ENCODE results near the gene RENBP. TPM values are rescaled to one million over a fixed set of nuclear protein-coding genes. Genes with fewer than 3 reads are reported as not detected.

RENBP gene
- total RNA-seq, 2 experiments from 2014 or later: 2.8 to 6.2 TPM

GRCh38 chrX:153925739-153926551 lies 18.5 kb downstream of the RENBP start, which contains the start of gene ARHGAP4:
Gene ARHGAP4, minus strand, starts transcription at chrX:153926264. Its CDS starts 62 bp downstream, at chrX:153926202.
- Histone ChIP-seq H3K79me2 (ENCODE audit: insufficient read depth, low read depth, low read length) (peaks cover 30% of the 10 kb centered on the region; the same call in 1 of the 2 replicates), H2AFZ (ENCODE audit: low read length) (no peak within 1 kb of the TSS)
- CTCF ChIA-PET (ENCODE audit: unreplicated experiment): interaction anchor here (1.2 to 1.4 kb wide), 4 partner anchors 21 to 44 kb away, joined by 3 to 11 read pairs (median 4); no protein-coding TSS in a partner anchor

GRCh38 chrX:153925387-153925738 lies 19.1 kb downstream of the RENBP start:
- H3K27ac ChIP-seq (ENCODE audit: low read depth, low read length, poor library complexity, severe bottlenecking): peak overlapping the region; percentile 100
- no peaks in the 10 kb centered on the region for H3K9me3 ChIP-seq (ENCODE audit: low read length)
- peaks cover 44% of the 10 kb centered on the region for H3K4me1 ChIP-seq (ENCODE audit: insufficient read depth, low read length, poor library complexity, severe bottlenecking)
- ChIA-PET POLR2A (interaction anchor here (0.6 to 2.4 kb wide), 8 partner anchors 9 to 205 kb away, joined by 3 to 33 read pairs (median 4); partner anchors contain the start of genes HCFC1, IDH3G, NAA10 and SSR4), CTCF (ENCODE audit: unreplicated experiment) (interaction anchor here (1.2 to 1.4 kb wide), 3 partner anchors 22 to 44 kb away, joined by 3 to 11 read pairs (median 4); no protein-coding TSS in a partner anchor)
- peak; percentile 80 for DNase-seq (ENCODE audit: low spot score)
- no peaks in the 10 kb centered on the region for H3K9me2 ChIP-seq (ENCODE audit: insufficient read depth, low read length)
- TF ChIP-seq EZH2phosphoT487 (IDR thresholded peaks at IDR 0.05; ENCODE audit: borderline replicate concordance, low read depth, low read length) (no peak), CTCF (conservative IDR thresholded peaks at IDR 0.05; ENCODE audit: low read length) (no peak)
- H3K79me2 ChIP-seq (ENCODE audit: insufficient read depth, low read depth, low read length): peaks cover 30% of the 10 kb centered on the region; the same call in 1 of the 2 replicates
- intact Hi-C loops (cut with micrococcal nuclease; ENCODE audit: unreplicated experiment): loop anchor here (1.0 to 10.0 kb wide), 2 partner anchors 131 to 449 kb away; partner anchors contain the start of genes EMD, FLNA, IDH3G and SSR4
- peak overlapping the region; percentile 100 for H3K4me2 ChIP-seq (ENCODE audit: low read length)
- no peak overlapping the region for H2AFZ ChIP-seq (ENCODE audit: low read length)
- peak overlapping the region; percentile 99 for H3K4me3 ChIP-seq (ENCODE audit: low read depth, low read length, poor library complexity, severe bottlenecking)
- H4K20me1 ChIP-seq (ENCODE audit: insufficient read depth, low read length): no peaks in the 10 kb centered on the region
- BruUV-seq (replicated peaks): no TSS peak
- peaks cover 21% of the 10 kb centered on the region for H3K36me3 ChIP-seq (ENCODE audit: insufficient read depth, low read length)

More at GRCh38 chrX:153925739-153926551, 18.5 kb downstream of the RENBP start, which contains the start of gene ARHGAP4:
- Histone ChIP-seq H3K4me2 (ENCODE audit: low read length) (peak within 1 kb of the TSS; percentile 100), H3K9me3 (ENCODE audit: low read length) (no peaks in the 10 kb centered on the region), H3K27ac (ENCODE audit: low read depth, low read length, poor library complexity, severe bottlenecking) (peak within 1 kb of the TSS; percentile 100), H4K20me1 (ENCODE audit: insufficient read depth, low read length) (no peaks in the 10 kb centered on the region), H3K4me1 (ENCODE audit: insufficient read depth, low read length, poor library complexity, severe bottlenecking) (peaks cover 44% of the 10 kb centered on the region), H3K9me2 (ENCODE audit: insufficient read depth, low read length) (no peaks in the 10 kb centered on the region), H3K4me3 (ENCODE audit: low read depth, low read length, poor library complexity, severe bottlenecking) (peak within 1 kb of the TSS; percentile 99), H3K36me3 (ENCODE audit: insufficient read depth, low read length) (peaks cover 25% of the 10 kb centered on the region)
- BruUV-seq (replicated peaks): TSS peak; percentile 98
- TF ChIP-seq EZH2phosphoT487 (IDR thresholded peaks at IDR 0.05; ENCODE audit: borderline replicate concordance, low read depth, low read length): no peak
- TF ChIP-seq CTCF (conservative IDR thresholded peaks at IDR 0.05; ENCODE audit: low read length): no peak
- intact Hi-C loops (cut with micrococcal nuclease; ENCODE audit: unreplicated experiment): loop anchor here (1.0 to 10.0 kb wide), 2 partner anchors 132 to 449 kb away; partner anchors contain the start of genes EMD, FLNA, IDH3G and SSR4
- peak; percentile 62 for DNase-seq (ENCODE audit: low spot score)
- POLR2A ChIA-PET: interaction anchor here (0.5 to 2.4 kb wide), 11 partner anchors 8 to 556 kb away, joined by 3 to 33 read pairs (median 4); partner anchors contain the start of genes HCFC1, IDH3G, NAA10 and SSR4
